CD4-positive, alpha-beta T cell treated with Interleukin-6 for 4 hours (primary cell): ENCODE data around the gene MAP3K7.

Source experiments
- DNase-seq: peaks from one replicate; pipeline ENCODE4 v3.0.0-alpha.2; 2020; ENCODE audit warnings: mixed read lengths

The MAP3K7 gene

DNA sequence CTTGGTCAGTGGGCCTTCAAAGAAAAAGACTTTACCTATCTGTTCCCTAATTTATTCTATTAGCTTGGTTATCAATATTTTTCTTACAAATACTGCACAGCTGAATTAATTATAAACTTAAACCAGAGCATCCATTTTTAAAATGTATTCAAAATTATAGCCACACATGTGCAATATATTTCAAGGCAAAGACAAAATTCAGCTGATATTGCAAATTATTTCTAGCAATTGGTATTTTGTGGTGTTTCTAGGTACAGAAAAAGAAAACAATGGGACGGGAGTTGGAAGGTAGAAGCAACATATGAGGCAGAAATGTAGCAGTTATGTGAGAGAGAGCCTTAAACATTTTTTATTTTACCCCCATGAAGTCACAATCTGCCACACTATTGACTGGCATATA is 64.9 kb downstream of the MAP3K7 start:
- no peak for DNase-seq

GRCh38 chr6:90516074-90516660 is 70.7 kb downstream of the MAP3K7 start:
- DNase-seq: no peak

DNA sequence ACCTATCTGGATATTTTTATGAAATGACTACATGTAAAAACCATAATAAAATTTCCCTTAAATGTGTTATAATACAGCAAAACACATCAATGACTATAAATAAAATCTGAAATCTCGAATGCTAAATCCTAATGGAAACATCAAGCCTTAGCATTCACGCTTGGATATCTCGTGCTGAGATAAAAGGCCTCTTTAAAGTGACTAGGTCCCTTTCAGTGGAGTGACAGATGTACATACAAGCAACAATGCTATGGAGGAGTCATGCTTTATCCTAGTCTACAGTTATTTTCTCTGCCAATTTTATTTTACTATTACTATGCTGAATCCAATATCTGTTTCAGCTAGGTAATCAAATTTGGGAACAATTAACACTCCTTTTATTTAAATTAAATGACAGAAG is 72.4 kb downstream of the MAP3K7 start:
- no peak for DNase-seq

- no peak for DNase-seq
Observed at GRCh38 chr6:90508753-90509152, 78.1 kb downstream of the MAP3K7 start.

DNA sequence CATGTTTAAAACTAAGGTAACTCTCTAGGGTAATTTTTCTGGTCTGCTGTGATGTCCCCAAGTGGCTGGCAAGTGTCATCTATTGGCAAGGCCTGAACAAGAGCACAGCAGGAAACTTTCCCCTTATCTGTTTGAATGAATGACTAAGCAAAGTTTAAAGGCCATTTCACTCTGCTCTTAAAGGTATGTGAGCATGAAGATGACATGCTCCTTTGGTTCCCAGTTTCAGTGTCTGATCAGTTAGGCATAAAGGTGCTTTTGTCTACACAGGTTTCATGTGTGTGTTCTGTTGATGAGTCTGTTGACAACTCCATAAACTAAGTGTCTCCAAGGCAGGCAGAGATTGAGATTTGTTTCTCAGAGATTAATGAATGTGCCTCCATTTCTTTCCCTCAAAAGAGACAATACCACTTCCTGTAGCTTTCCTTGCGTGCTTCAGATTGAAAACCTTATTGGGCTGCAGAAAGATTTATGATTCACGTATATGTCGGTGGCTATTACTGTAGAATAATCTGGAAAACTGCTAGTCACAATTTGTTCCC is 83.9 kb downstream of the MAP3K7 start:
- no peak for DNase-seq

GRCh38 chr6:90502381-90502780 is 84.5 kb downstream of the MAP3K7 start:
- DNase-seq: no peak

DNA sequence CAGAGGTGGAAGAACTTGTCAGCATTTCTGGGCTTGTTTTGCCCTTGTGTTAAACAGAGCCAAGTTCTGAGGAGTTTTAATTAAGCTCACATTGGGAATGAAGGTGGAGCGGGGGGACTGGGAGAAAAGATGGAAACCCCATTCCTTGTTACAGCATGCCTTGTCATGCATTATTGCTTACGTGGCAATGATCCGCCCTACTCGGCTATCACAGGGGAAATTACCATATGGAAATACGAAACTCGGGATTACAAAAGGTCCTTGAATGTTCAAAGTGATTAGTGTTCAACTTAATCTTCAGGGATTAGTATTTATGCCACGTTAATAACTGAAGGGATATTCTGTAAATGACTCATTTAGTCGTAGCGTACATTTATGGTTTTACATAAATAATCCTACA is 86.4 kb downstream of the MAP3K7 start:
- no peak for DNase-seq

DNA sequence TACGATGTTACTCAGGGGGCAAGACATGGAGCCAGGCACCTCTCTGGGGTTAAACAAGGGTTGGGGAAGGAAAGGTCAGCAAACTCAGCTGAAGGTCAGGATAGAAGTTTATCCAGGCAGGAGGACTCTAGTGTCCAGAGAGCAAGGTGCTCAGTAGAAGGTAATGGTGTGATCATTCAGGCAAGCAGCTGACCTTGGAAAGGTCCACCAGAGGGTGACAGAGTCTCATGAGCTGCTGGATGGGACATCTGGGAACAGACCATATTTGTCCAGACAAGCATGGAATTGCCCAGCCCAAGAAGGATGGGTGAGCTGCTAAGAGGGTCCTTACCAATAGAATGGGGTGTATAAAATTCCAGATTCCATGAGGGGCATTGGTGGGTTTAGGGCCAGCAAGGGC is 89.5 kb downstream of the MAP3K7 start:
- DNase-seq: no peak

DNA sequence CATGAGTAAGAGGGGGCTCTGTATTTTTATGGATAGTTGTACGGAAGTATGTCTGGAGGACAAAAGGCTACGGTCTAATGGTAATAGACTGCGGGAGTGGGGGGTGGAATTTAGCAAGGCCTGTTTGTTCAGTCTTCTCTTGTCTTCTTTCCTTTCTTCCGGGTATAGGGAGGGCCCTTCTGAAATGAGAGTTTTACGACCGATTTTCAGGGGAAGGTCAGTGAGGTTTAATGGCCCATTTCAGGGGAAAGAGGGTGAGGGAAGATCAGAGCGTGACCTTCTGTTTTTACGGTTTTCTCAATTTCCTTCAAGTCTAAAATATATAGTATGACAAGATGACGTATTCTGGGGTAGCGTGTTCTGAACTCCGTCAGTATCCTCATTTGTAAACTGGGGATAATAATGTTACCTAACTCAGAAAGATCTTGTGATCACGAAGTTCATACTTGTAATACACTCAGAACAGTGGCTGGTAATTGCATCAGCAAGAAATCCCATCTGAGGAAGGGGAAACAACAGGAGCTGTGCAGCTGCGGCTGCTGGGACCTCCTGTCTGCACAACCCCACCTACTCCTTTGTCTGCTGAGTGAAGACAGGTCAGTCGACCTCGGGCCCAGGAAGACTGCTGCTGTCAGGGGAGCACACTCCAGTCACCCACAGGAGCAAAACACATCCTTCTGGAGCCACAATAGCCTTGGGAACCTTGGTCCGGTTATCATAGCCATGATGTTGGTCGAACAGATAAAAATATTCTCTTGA is 90.4 kb downstream of the MAP3K7 start:
- no peak for DNase-seq

- DNase-seq: no peak
Observed at GRCh38 chr6:90495216-90495817, 91.6 kb downstream of the MAP3K7 start.

GRCh38 chr6:90494067-90494780 is 92.6 kb downstream of the MAP3K7 start:
- no peak for DNase-seq

GRCh38 chr6:90493332-90493731 is 93.5 kb downstream of the MAP3K7 start:
- DNase-seq: no peak

DNA sequence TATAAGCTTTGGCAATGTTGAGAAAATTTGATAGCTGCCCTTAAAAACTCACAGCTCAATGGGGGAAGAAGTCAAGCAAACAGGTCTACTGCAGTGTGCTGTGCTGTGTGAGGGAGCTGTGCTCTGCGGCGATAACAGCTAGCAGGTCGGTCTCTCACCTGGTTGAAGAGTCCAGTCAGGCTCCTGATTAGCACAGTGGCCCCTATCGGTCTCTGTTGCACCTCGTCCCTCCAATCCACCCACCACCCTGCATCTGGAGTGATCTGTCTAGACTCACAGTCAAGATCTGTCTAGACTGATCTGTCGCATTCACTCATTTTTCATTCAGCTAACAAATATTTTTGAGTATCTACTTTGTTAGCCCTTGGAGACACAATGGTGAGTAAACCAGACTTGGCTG is 94.1 kb downstream of the MAP3K7 start:
- DNase-seq: no peak

DNA sequence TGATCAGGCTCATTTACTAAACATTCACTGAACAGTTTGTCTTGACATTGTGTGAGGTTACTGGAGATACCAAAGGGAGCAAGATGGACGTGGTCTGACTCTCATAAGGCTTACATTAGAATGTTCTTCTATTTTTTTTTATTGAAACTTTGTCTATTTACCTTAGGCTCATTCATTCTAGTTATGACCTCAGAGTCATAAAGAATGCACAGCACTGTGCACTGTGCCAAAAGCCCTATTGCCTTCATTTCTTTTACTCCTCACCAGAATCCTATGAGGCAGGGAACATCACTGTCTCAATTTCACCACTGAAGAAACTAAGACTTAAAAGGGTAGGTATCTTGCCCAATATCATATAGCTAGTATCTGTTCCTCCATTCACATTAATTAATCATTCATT is 94.5 kb downstream of the MAP3K7 start:
- DNase-seq: no peak

DNA sequence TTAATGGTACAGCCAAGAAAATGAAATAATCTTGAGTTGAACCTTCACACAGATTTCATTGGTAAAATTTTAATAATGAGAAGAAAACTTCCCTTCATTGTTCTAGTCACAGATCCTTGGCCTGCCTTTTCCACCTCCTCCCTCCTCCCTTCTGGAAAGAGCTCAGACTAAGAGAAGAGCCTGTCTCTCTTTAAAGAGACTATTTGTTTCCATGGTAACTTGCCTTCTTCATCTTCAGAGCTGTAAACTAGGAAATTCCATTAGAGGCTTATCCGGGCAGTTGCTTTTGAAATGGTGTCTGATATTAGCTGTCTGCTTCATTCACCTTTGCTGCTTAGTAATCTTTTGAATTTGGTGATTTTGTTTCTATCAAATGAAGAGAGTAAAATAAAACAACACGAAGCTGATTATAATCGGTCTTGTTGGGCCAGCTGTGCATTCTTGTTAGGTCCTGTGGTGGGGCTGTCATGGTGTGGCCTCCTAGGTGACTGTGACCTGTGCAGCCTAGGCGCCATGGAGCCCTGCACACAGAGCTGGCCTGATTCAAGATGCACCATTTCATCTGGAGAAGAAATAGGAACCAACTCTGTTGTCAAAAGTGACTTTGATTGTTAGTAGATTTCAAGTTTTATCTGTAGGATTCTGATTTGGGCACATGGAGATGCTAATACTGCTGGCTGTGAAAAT is 96.7 kb downstream of the MAP3K7 start:
- DNase-seq: no peak

DNA sequence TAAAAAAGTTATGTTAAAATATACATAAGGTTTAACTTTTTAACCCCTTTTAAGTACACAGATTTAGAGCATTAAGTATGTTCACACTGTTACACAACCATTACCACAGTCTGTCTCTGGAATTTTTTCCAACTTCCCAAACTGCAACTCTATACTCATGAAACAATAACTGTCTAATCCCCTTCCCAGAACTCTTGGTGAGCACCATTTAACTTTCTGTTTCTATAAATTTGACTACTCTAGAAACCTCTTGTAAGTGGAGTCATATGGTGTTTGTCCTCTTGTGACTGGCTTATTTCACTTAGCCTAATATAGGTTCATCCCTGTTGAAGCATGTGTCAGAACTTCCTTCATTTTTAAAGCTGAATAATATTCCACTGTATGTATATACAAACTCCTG is 98.1 kb downstream of the MAP3K7 start:
- DNase-seq: no peak

DNA sequence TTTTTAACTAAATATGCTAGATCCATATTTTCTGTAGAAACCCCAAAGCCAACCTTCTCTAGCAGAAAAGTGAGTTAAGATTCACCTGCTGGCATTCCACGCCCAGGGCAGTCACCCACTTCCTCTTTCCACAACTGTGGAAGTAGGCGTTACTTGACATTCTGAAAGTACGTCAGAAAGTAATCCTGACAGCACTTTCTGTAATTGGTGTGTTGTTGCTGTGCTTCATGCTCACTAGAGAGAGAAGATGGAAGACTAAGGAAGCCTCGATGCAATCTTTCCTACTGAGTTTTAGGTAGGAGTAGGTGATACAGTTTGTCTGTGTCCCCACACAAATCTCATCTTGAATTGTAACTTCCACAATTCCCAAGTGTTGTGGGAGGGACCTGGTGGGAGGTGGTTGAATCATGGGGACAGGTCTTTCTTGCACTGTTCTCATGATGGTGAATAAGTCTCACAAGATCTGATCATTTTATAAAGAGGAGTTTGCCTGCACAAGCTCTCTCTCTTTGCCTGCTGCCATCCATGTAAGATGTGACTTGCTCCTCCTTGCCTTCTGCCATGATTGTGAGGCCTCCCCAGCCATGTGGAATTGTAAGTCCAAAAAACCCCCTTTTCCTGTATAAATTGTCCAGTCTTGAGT is 101.1 kb downstream of the MAP3K7 start:
- DNase-seq: no peak

- DNase-seq: no peak
Observed at GRCh38 chr6:90484903-90485302, 102.0 kb downstream of the MAP3K7 start.

GRCh38 chr6:90484385-90484784 is 102.5 kb downstream of the MAP3K7 start:
- no peak for DNase-seq

GRCh38 chr6:90483956-90484355 is 102.9 kb downstream of the MAP3K7 start:
- DNase-seq: no peak

- no peak for DNase-seq
Observed at GRCh38 chr6:90483116-90483839, 103.6 kb downstream of the MAP3K7 start.

- no peak for DNase-seq
Observed at GRCh38 chr6:90480666-90481065, 106.2 kb downstream of the MAP3K7 start.
